Central memory CD4-positive, alpha-beta T cell (primary cell): ENCODE results near the gene HAO2.

Experiments used
- DNase-seq: peaks from one replicate; pipeline ENCODE4 v3.0.0; 2022

Gene HAO2

DNA sequence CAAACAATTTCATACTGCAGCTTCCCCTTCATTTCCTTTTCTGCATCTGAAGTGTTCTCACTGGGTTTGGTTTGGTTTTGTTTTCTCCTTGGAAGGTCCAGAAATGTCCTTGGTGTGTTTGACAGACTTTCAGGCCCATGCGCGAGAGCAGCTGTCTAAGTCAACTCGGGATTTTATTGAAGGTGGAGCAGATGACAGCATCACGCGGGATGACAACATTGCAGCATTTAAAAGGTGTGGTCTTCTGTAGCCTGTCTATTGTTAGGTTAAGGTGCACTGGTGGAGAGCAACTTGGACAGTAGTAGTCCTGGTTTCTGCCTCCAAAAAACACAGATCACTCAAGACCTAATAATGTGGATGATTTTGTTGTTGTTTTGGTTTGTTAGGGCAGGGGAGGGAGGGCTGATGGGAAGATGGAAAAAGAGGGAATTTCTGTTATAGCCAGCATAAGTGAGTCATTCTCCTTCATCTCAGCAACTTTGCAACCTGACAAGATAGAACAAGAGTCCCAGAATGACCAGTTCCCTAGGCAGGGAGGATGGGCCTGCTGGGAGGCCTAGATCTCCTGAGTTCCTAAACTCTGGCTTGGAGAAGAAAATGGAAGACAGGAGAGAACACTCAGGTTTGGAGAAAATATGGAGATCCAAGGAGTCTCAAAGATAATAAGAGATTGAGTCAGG lies 12.5 kb downstream of the HAO2 start:
- no peak for DNase-seq

DNA sequence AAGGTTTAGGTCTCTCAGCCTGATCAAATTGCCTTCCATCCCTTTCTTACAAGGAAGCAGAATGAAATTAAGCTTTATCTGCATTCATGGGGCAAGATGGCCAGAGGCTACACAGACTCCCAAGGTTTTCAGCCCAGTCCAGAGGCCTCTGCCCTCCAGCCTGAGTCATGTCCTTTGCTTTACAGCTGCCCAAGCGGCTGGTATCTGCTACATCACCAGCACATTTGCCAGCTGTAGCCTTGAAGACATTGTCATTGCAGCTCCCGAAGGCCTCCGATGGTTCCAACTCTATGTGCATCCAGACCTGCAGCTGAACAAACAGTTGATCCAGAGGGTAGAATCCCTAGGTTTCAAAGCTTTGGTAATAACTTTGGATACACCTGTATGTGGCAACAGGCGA lies 16.0 kb downstream of the HAO2 start:
- no peak for DNase-seq

DNA sequence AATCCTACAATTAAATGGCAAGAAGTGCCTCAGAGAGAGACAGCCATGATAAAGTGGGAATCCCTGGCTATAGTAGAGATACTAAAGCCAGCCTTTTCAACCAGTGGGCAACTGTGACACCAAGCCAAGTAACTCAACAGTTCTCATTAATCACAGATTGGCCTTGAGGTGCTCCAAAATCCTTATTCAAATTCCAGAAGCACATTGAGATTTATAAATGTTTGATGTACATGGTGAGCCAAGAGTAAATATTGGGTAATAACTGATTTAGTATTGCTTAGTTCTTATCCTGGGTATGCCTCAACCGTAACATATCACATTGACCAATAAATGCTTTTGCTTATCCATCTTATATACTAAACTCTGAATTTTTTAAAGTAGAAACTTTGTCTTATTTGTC lies 17.1 kb downstream of the HAO2 start:
- DNase-seq, result no peak

DNA sequence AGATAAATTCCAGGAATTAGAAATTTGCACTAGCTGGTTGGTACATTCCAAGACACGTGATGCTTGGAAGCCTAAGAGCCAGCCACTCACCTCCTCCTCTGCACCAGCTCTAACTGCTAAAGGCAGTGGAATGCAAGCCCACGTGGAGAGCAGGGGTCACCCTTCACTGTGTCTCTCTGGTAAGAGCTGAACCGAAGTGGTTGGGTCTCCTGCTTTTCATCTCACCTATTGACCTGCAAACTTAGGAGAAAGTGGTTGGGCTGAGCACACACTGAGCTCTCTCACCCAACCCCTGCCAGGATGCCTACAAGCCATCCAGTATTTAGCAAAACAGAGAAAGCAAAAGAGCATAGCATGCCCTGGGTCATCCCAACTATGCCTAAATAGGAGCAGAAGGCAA lies 19.3 kb downstream of the HAO2 start:
- no peak for DNase-seq

DNA sequence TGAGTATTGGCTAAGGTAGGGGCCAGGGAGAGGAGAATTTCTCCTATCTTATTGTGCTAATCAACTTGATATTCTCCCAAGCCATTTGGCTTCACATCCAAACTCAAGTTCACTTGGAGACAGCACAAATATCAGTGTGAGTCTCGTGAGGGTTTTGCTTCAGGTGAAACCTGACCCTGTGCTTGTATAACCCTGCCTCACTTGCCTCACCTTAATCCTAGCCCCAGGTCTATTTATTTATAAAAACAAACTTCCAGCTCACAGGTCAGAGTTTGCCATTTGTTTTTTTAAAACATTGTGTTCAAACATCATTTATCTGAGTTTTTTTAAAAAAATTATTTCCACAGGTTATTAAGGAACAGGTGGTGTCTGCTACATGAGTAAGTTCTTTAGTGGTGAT lies 19.9 kb downstream of the HAO2 start:
- DNase-seq, result no peak

DNA sequence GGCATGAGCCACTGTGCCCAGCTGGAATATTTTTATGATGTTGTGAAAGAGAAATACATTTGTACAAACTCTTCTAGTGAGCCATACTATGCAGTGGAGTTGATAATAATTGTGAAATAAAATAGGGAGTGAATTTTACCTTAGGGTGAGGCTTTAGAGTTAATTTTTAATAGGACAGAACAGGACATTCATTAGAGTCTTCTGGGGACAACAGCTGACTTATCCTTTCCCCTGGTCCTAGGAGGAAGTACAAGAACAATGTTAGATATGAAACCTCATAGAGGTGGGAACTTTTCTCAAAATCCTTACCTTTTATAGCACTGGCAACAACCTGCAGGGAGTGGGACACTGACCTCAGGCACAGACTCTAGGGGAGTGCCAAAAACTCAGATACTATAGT lies 21.9 kb downstream of the HAO2 start:
- no peak for DNase-seq

DNA sequence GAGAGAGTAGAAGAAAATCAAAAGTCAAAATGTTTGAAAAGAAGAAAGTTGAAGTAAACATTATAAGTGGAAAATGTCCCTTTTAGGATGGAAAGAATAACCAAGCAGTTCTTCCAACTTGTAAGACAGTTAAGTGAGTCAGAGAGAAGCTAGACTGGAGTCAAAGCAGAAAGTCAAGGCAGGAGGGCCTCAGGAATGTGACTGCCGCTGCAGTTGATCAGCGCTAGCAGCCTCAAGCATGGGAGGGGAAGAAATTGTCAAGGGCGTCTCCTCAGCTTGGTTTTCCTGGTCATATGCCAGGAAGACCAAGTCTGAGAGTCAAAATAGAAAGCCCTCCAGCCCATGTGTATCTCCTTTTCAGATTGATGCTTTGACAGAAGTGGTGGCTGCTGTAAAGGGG lies 23.2 kb downstream of the HAO2 start:
- DNase-seq, result no peak

DNA sequence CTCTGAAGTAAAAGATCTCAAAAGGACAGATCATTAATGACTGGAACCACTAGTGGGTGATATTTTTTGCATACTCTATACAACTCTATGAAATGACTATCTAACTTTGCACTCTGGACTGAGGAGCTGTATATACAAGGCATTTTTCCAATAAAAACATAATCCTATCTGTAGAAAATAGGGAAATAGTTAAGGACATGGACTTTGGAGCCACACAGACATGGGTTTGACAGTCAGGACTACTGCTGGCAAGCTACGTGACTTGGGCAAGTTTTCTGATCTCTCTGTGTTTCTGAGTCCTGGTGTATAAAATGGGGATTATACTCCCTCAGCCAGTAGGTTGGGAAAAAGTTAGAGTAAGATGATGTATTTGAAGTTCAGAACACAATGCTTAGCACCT lies 25.5 kb downstream of the HAO2 start:
- no peak for DNase-seq

DNA sequence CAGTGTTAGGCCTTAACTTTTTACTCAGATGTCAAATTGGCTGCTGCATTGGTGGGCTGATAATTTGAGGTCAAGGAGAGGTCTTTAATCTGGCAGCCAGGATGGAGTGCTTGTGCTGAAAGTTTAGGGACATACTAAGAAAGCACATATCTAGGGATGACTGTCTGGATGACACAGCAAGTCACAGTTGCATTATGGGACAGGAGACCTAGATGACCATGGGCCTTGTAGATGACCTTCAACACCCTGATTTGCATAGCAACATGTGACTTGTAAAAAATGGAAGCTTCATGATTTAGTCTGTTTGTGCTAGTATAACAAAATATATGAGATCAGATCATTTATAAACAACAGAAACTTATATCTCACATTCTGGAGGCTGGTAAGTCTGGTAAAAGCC lies 28.4 kb downstream of the HAO2 start:
- no peak for DNase-seq

DNA sequence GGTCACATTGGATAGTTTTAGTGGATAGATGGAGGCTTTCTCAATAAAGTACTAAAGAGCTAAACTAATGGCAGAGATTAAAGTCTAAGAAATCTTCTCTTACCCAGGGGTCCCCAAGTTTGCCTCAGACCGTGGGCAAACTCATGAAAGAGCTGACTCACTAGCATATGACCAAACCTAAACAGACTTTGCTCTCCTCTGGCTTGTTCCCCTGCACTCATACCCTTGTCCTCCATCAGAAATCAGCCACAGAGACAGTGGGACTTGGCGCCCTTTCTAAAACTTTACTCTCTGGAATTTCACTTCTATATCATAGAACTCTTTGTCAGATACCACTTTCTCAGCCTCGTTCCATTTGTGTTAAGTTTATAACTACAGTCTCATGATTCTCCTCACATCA lies 29.4 kb downstream of the HAO2 start:
- DNase-seq, result no peak

DNA sequence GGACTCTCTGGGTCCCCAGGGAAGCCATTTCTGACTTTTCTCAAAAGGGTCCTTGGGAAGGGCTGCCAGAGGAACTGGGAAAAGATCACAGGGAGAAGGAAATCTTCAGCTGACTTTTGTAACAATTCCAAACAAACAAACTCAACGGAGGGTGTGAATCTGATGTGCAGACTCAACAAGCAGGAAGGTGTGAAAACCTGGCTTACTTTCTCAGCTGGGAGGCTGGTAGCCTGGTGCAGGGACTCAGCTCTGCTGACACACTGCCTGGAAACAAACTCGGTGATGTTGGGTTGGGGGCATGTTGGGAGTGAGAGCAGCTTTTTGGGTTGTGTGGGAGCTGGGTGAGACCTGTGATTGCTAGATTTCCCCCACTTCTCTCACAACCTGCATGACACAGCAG lies 36.2 kb downstream of the HAO2 start:
- no peak for DNase-seq

DNA sequence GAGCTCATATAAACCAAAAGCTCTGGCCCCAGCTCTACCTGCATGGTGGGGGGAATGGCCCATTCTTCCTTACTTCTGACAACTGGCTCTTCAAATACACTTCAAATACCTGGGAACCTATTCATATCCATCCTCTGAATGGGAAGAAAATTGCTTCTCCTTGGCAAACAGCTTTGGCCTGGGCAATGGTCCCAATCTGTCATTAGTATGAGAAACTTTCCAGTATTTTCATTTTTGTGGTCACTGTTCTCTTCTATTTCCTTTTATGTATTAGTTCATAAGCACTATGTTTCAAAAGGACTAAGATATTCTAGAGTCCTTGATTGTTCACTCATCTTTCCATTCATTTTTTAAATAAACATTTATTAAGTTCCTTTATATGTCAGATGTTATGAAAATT lies 41.1 kb downstream of the HAO2 start:
- no peak for DNase-seq

DNA sequence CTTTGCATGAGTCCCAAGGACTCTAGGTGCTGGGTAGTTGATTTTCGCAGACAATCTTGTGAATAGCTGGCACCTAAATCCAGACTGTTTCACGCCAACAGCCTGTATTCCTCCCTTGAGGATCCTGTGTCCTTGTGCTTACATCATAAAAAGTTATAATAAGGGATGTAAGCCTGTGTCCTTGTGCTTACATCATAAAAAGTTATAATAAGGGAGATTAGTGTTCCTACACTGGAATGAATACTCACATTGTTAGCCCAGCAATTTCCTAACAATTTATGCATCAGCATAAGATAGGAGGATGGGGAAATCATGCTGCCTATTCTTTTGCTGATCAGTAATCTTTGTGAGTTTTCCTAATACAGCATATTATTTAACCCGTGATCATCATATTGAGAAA lies 42.4 kb downstream of the HAO2 start:
- no peak for DNase-seq

DNA sequence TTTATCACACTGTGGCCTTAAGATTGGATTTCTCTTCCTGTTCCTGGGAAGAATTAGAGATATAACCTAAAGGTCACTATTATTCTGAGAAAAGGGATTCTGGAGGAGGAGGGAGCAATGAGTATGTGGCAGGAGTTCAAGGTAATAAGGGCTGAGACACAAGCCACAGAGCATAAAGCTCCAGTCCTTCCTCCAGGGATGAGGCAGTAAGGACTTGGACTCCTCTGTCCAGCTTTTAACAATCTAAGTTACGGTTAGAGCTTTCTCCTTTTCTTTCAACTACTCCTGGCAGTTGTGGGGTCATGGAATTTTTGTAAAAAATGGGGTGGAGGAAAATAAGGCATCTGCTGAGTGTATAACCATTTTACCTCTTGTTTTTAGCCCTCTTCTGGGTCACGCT lies 46.4 kb downstream of the HAO2 start, which contains the start of gene HSD3B2:
TSS of gene HSD3B2 (plus strand) at position 201 of the 400 bp plus-strand sequence. CDS start 270 bp downstream, outside the sequence.
- no peak for DNase-seq

DNA sequence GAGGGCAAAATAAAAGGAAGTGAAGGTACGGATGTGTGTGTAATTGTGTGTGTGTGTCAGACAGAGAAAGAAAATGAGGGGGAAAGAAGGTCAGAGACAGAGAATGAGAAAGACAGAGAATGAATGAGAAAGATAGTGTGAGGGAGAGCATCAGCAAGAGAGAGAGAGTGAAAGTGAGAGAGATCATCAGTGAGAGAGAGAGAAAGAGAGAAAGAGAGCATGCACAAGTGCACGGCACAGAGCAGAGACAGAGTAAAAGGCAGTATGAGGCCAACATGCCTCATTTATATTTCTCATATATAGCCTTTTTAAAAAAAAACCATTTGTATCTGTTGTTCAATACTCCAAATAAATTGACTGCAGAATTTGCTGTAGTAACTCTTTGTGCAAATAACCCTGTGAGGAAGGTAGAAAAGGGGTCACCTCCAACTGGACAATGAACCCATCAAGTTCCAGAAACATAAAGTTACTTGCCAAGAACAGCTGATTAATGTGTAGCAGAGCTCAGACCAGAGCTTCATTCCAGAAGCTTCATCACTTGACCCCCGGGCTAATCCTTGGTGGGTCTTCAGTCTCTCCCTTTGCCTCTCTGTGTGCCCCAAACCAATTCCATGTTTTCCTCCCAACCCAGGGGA lies 47.5 kb downstream of the HAO2 start:
- DNase-seq, result no peak

DNA sequence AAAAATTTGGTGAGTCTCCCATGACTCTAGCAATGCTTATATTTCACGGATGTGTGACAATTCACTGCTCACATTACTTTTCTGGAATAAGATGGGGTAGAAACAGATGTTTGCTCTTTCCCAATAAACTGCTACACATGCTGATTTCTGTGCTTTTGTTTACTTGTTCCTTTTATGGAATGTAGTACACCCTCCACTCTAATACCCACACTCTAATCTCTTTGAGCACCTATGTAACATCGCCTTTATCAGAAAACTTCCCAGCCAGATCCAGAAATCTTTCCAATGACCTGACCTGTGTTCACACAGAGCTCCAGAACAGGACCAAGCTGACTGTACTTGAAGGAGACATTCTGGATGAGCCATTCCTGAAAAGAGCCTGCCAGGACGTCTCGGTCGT lies 50.5 kb downstream of the HAO2 start:
- no peak for DNase-seq

DNA sequence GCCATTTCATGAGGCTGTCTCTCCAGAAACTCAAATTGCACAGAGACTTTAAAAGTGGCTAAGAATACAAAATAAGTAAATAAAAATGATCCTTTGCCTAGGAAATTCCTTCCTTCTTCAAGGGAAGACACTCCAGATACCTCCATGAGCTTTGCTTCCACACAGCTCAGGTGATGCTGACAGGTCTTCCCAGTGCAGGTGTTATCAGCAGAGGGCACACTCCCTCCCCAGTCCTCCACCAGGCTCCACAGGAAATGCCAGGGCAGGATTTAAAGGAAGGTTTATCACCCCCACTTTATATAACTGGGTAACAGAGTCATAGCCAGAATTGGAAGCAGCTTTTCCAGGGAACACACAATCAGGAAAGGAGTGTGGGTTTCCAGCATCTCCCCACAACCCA lies 52.1 kb downstream of the HAO2 start:
- DNase-seq, result no peak

DNA sequence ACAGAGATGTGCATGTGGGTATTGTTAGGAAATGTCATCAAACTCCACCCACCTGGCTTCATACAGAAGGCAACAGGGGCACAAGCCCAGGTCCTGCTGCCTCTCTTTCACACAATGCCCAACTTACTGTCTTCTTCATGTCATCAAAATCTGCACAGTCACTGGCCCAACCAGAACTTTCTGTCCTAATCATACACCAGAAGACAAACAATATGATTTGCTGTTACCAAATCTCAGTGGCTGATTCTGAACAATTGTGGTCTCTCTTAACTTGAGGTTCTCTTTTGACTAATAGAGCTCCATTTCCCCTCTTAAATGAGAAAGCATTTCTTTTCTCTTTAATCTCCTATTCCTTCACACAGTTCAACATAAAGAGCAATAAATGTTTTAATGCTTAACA lies 54.0 kb downstream of the HAO2 start:
- no peak for DNase-seq

DNA sequence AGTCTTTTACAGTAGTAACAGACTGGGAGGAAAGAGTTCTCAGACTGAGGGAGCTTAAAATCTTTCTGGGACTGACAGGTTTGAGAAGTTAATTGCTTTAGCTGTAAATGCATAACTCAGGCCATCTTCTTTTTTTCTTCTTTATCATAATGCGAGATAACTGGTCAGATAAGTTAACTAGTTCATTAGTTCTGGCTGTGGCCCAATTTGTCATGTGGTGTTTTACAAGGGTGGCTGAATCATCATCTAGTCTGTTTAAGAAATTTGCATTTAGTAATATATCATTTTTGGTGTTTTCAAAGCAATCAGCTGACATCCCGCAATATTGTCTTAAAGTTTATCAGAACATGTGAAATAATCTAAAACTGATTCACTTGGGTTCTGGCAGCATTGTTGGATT lies 60.4 kb downstream of the HAO2 start:
- DNase-seq, result no peak

DNA sequence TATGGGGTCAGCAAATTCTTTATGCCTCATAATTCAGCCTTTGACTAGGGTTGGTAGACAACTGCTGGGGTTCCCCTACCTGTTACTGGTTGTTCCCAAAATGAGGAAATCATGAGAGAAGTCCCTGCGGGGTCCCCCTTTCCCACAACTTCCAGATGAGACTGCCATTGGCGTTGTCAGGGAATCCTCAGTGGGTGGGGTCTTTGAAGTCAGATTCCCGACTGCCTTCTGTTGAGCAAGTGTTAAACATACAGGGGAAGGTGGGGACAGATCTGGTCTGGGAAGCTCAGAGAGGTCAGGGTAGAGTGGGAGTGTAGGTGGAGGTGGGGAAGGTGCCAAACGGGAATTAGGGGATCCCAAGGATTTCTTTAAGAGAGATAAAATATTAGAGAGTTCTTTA lies 61.1 kb downstream of the HAO2 start:
- no peak for DNase-seq

DNA sequence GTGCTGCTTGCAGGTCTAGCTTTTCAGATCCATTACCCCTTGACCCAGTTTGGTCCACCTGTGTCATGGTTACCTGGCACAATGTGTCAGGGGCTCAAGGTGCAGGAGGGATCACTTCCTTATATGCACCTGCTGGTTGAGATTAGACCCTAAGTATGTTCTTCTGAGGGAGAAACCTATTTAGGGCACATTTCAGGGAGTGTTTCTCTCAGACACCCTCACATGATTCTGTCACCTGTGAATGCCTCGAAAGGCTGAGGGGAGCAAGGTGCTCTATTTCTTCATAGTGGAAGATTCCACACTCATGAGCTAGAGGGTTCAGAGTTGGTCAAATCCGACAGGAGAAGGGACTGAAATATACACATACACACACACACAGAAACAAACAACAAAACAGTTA lies 61.9 kb downstream of the HAO2 start:
- DNase-seq, result no peak

DNA sequence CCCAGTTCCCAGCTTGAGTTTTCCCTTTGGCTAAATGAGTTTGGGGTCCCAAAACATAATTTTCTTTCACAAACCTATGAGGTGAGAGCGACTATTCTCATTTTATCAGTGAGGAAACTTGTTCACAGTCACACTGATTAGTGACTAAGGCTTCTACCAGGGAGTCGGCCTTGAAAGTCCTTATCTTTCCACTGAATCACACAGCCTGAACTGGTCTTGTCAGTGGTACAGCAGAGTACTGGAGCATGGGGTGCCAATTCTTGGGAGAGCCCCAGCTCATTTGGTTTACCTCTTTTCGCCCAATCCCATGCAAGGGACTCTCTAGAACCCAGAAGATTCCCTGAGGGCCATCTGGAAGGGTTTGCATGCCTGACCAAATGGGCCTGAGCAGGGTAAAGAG lies 63.3 kb downstream of the HAO2 start:
- DNase-seq, result no peak

DNA sequence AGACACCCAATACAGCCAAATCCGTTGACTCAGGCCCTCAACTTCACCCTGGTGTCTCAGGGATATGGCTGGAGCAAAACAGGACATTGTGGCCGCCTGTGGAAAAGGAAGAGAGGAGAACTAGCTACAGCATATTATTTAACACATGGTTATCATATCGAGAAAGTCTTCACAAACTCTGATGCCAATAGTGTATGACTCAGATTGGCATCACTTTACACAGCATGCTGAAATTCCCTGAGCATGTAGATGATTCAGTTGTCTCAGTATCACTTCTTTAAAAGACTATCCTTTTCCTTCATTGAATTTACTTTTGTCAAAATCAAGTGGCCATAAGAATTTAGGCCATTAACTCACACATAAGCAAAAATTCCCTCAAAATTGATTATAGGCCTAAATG lies 66.5 kb downstream of the HAO2 start:
- no peak for DNase-seq

DNA sequence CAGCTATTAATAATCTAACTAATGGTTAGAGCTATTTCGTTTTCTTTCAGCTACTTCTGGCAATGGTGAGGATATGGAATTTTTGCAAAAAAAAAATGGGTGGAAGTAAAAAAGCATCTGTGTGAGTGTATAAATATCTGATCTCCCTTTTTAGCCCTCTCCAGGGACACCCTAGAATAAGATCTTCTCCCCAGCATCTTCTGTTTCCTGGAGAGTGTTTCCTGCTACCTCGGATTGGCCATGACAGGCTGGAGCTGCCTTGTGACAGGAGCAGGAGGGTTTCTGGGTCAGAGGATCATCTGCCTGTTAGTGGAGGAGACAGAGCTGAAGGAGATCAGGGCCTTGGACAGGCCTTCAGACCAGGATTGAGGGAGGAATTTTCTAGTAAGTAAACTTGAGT lies 70.2 kb downstream of the HAO2 start:
- no peak for DNase-seq

DNA sequence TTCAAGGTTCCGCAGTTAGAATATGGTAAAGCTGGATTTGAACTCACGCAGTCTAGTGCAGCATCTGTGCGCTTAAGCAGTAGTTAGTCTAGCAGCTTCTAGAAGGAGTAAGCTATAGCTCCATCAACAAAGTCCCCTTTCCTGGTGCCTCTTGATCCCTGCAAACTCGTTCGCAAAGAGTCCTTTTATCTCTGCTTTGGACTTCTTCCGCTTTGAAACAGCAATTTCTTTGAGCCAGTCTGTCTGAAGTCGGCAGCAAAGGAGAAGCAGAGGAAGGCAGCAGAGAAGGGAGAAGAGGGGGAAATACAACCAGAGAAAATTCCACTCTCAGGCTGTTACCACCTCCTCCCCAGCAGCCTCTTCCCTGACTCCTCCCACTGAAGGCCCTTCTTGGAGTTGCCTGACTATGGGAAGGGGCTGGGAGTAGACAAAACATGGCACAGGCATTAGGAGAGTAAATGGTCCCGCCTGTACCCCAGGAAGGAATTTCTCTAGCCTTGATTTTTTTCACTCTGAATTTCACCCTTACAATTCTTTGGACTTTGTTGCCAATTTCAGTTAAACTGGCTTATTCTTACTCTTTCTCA lies 72.2 kb downstream of the HAO2 start:
- DNase-seq, result no peak
